GM21825 (cell line): ENCODE measurements around the gene TRPM6.

Source experiments
- ATAC-seq: cut with Tn5 transposase; IDR thresholded peaks from one replicate; pipeline ENCODE4 v1.9.1; 2021; ENCODE audit warnings: mild to moderate bottlenecking, moderate library complexity; ENCODE audit not compliant: unreplicated experiment

TRPM6 gene

GRCh38 chr9:74721696-74722660, 165.7 kb downstream of the TRPM6 start:
- ATAC-seq: no peak

GRCh38 chr9:74719306-74719705, 168.4 kb downstream of the TRPM6 start:
- ATAC-seq: no peak

- no peak for ATAC-seq
Measured at GRCh38 chr9:74718709-74719108, 169.0 kb downstream of the TRPM6 start.

GRCh38 chr9:74711341-74711740, 176.4 kb downstream of the TRPM6 start:
- ATAC-seq: no peak

- ATAC-seq: no peak
Measured at GRCh38 chr9:74697535-74697934, 190.2 kb downstream of the TRPM6 start.

GRCh38 chr9:74696520-74696919, 191.2 kb downstream of the TRPM6 start:
- no peak for ATAC-seq

GRCh38 chr9:74691058-74691457, 196.7 kb downstream of the TRPM6 start:
- no peak for ATAC-seq

GRCh38 chr9:74683322-74683721, 204.4 kb downstream of the TRPM6 start:
- no peak for ATAC-seq

GRCh38 chr9:74681906-74682305, 205.8 kb downstream of the TRPM6 start:
- no peak for ATAC-seq

- no peak for ATAC-seq
Measured at GRCh38 chr9:74674077-74674476, 213.6 kb downstream of the TRPM6 start.
